Thyroid gland (tissue), 4 donors: Measurements from ENCODE around the gene FKBP10.

Source experiments
- POLR2A ChIP-seq, 2 donors: fragments of 450-650 bp; IDR thresholded peaks; one replicate each; pipeline ENCODE4 v1.6.1; 2017; ENCODE audit warnings: antibody characterized with exemption in 2 of 2, mild to moderate bottlenecking in 2 of 2, moderate library complexity in 1 of 2
- TF ChIP-seq, protein P1 (sequence below), 6 experiments: fragments of 200-600 bp in 3 of 6; fragments of 450-650 bp in 3 of 6; sonication (generic) in 3 of 6; IDR thresholded peaks; one replicate each; pipeline ENCODE4 v1.5.1; 2016 to 2019; ENCODE audit warnings: antibody characterized with exemption in 6 of 6, mild to moderate bottlenecking in 2 of 6, inconsistent platforms in 1 of 6, moderate library complexity in 1 of 6

DNA sequence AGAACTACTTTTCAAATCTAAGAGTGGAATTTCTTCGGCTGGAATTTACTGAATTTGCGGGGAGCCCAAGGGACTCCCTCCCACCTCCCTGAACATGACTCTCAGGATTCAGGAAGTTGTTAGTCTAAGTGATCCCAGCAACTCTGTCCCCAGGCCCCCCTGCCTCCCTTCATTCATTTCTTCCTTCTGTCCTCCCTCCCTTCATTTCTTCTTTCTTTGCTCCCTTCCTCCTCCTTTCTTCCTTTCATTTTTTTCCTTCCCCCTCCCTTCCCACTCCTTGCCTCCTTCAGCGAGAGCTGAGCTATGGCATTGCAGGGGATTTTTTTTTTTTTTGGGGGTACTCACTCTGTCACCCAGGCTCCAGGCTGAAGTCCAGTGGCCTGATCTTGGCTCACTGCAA is 15.4 kb upstream of the FKBP10 start:
- TF ChIP-seq, protein P1, sequence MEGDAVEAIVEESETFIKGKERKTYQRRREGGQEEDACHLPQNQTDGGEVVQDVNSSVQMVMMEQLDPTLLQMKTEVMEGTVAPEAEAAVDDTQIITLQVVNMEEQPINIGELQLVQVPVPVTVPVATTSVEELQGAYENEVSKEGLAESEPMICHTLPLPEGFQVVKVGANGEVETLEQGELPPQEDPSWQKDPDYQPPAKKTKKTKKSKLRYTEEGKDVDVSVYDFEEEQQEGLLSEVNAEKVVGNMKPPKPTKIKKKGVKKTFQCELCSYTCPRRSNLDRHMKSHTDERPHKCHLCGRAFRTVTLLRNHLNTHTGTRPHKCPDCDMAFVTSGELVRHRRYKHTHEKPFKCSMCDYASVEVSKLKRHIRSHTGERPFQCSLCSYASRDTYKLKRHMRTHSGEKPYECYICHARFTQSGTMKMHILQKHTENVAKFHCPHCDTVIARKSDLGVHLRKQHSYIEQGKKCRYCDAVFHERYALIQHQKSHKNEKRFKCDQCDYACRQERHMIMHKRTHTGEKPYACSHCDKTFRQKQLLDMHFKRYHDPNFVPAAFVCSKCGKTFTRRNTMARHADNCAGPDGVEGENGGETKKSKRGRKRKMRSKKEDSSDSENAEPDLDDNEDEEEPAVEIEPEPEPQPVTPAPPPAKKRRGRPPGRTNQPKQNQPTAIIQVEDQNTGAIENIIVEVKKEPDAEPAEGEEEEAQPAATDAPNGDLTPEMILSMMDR (IDR thresholded peaks at IDR 0.05) = no peak
- no peak for TF ChIP-seq POLR2A (IDR thresholded peaks at IDR 0.05)
